Measurements from ENCODE around the gene FAM204A.

FAM204A gene

DNA sequence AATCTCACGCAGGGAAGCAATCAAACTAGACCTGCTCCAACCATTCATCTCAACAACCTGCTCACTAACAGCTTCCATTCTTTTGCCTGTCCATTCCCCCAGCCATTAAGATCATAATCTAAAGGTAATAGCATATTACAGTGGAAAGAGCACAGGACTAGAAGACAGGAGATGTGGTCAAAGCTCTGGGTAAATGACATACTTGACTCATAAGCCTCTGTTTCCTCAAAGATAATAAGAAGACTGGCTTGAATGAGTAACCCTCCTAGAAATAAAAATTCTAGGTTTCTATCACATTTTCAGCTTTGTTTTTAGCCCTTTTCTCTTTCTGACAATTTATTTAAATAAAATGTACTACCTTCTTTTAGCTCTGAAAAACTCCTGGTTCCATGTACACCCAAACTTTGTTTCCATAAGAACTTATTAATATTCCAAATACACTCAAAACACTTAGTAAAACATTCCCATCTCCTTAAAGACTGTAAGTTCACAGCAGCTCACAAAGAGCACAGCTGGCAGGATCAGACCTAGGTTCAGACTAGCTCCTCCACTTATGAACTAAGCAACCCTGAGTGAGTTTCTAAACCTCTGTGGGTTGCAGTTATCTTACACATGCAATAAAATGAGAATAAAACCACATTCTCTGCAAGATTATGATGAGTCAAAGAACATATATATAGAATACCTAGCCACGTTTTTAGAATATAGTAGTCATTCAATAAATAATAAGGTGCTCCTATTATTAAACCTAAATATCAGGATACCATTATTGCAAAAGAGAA is 11.6 kb downstream of the FAM204A start:
- DNase-seq (ENCODE audit: low read depth), result no peak

DNA sequence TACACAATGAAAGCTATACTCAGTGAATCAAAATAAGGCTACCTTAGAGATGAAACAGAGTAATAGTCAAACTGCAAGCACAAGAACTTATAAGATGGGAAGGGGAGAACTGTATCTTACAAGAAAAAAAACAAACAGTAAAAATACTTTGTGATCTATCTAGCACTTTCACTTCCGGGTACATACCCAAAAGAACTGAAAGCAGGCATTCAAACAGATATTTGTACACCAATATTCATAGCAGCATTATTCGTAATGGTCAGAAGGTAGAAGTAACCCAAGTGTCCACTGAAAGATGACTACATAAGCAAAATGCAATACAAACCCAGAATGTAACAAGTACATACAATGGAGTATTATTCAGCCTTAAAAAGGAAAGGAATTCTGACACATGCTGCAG is 18.0 kb downstream of the FAM204A start:
- no peak for DNase-seq (ENCODE audit: low read depth)

DNA sequence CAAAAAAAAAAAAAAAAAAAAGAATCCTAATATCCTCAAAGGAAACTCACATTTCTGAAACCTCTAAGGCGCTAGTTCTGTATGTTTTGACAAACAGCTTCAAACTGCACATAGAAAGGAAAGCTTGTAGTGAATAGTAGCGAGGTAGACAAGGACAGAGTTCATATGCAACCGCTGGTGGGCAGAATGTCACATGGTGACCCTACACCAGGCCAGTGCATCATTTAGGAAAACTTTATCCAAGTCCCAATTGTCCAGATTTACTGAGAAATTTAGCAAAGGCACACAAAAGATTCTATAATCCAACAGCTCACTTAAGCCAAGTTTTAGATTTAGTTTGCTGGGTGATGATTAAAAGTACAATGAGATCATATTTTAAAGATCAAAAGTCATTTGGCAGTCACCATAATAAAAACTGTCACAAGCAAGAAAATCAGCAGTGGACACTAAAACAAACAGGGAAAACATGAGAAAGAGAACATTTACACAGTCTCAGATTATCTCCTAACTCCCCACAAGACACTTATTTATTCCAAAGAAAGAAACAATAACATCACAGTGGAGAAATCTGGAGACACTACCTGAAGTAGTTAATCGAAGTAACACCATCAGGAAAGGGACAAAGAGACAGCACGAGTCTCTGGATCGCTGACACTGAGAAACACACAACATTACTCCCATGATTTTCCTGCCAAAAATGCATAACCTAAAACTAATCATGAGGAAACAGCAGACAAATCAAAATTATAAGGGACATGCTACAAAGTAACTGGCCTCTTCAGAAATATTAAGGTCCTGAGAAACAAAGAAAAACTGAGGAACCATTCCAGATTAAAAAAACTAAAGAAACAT is 20.2 kb downstream of the FAM204A start:
- no peak for DNase-seq (ENCODE audit: low read depth)

DNA sequence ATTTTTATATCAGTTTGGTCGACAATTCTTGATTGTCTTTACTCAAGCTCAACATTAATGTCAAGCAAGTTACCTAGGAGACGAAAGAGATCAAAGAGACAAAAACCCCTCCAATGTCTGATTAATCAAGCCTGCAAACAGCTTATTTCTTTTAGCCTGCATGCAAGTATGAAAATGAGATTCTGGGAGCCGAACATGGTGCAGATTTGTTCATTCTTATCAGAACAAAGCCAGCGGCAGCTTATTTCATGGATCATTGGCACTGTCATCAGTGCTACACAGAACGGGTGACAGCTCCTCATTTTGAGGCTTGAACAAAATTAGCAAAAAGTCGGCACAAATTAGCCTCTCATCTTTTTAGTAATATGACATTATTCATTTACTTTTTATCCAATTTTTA is 26.5 kb downstream of the FAM204A start:
- DNase-seq (ENCODE audit: low read depth), result no peak

DNA sequence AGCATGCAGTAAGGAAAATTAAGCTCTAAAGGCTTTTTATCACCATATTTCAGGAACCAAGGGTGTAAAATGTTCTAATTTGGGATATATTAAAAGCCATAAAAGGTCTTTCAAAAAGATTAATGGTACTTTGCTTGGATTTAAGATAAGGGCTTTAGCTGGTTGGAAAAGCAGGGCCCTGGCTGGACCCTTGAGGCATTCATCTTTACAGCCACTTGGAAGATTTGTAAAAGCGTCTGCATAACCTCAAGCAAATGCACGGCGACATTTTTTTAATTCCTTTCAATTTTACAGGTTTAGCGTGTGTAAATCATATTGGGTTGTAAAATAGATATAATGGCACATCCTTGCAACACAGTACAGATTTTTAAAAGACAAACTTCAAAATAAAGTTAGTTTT is 27.2 kb downstream of the FAM204A start:
- no peak for DNase-seq (ENCODE audit: low read depth)

DNA sequence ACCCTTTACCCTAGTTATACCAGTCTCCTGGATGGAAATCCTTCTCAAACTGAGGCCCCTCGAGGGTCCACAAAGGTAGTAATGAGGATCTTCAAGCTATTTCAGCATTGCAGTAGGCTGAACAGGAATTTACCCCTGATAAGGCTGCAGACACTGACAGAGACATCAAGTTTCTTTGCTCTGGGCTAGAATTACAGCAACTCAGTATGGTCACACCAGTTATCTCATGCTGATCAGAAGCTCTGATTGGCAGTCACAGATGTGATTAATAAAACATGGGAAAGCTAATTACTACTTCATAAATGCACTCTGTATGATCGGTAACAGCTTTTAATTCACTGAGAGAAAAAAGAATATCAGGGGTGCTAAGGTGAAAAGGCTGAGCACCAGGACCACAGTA is 30.6 kb downstream of the FAM204A start:
- DNase-seq (ENCODE audit: low read depth), result no peak

DNA sequence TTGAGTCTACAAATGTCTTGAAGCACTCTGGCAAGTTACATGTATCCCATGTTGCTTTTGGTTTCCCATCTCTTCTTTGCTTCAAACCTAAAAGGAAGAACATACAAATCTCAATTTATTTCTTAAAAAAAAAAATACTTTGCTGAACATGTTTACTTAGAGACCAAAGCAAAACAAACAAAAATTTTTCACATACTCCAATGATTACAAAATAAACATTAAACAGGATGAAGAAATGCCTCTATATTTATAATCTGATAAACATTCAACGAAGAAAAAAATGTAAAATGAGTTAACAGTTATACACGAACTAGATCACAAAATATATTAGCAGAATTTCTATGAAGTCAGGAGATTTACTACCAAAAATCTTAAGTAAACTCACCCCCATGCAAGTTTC is 31.3 kb downstream of the FAM204A start:
- DNase-seq (ENCODE audit: low read depth), result no peak

DNA sequence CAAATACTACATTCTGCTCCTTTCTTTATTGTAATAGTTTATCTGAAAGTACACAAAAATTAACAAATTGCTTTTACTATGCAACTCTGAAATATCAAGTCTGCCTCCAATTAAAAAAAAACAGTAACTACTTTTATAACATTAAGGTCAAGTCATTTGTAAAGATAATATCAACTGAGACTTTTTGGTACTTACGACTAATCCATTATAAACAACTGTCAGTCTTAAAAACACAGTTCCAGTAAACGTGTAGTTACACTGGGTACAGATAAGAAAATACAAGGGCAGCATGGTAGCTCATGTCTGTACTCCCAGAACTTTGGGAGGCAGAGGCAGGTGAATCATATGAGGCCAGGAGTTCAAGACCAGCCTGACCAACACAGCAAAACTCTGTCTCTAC is 32.2 kb downstream of the FAM204A start:
- DNase-seq (ENCODE audit: low read depth), result no peak

DNA sequence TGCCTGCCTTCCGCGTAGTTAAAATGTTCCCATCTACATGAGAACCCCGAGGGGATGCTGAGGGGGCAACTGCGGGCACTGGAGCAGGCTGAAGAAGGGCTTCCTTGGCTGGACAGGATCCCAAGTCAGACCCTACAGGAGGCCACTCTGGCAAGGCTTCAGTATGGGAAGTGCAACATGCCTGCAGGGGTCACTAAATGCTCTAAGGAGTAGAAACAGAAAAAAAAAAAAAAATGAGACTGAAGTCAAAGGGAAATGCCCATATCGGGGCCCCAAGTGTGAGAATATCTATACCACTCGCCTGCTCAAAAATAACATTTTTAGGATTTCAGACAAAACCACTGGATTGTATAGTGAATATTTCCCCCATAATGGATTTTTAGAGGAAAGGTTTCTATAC is 33.5 kb downstream of the FAM204A start:
- no peak for DNase-seq (ENCODE audit: low read depth)

DNA sequence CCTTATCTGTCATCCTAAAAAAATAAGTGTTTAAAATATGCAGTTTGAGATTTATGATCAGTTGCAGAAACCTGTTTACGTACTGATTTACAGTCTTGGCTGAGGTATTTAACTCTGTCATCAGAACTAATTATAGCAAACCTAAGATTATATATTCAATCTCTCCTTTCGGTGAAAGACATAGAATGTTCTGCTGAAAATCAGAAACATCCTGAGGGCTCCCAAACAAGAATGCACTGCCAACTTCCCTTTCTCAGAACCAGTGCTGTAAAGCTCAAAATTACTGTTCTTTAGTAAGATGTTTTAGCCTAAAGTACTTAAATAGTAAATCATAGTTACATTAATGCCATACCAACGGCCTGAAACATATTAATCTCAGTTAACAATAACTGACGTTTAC is 34.3 kb downstream of the FAM204A start:
- no peak for DNase-seq (ENCODE audit: low read depth)

DNA sequence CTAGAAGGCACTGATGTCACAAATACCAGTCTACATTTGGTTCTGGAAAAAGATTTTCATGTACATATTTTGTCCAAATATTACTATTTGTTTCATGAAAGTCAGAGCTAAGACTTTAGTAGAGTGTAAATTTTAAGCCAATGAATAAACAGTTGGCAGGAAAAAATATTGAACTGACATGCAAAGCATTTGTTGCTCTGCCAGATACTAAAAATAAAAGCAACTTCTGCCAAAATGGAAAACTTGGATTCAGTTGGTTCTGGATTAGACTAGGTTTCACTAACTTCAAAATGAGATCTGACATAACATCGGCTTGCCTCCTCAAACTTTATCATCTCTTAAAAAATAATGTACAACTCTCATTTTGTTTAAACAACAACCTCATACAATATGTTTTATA is 34.9 kb downstream of the FAM204A start:
- DNase-seq (ENCODE audit: low read depth), result no peak

DNA sequence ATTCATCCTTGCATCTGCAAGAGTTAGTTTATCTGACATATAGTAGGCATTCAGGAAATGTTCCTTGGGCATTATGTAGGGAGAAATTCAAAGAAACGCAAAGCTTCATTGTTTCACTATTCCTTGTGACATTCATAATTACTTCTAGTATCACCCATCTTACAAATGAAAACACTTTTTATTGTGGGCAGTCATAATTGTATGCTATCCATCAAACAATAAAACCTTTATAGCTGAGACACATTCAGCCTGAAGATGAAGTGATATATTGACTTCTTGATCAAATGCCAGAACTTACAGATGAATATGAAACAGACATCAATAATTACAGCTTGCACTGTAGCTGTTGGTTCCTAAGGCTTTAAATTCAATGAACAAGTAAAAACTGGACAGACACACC is 36.4 kb downstream of the FAM204A start:
- DNase-seq (ENCODE audit: low read depth), result no peak

DNA sequence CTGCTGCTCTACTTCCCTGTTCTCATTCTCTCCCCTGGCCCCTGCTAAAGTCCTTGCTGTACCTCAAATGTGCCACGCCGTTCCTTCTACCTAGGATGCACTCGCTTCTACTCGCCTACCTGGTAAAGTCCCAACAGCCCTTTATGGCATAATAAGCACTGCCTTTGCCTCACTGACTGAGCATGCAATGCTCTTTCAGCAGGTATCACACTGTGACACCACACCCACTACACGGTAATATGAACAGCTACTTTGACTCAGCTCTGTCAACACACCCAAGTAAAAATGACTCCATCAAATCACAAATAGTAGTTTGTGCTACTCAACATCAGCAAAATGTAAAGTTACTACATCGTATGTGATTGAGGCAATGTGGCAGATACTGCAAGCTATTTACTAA is 37.6 kb downstream of the FAM204A start:
- DNase-seq (ENCODE audit: low read depth), result no peak

DNA sequence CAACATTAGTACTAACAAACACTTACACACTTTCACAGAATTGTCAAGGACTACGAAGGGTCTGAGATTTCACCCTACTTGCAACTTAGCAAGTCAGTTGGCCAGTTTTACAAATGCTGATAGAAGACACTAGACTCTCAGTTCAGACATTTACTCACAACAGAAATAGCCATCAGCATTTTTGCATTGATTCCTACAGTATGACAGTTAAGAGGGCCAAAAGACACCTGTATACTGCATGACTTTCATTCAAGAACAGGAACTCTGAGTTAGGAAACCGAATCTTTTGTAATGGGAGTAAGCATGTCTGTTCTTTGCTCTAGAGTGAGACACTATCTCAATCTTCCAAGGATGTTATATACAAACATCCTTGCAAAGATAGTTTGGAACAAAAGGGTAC is 40.9 kb downstream of the FAM204A start:
- DNase-seq (ENCODE audit: low read depth), result no peak

DNA sequence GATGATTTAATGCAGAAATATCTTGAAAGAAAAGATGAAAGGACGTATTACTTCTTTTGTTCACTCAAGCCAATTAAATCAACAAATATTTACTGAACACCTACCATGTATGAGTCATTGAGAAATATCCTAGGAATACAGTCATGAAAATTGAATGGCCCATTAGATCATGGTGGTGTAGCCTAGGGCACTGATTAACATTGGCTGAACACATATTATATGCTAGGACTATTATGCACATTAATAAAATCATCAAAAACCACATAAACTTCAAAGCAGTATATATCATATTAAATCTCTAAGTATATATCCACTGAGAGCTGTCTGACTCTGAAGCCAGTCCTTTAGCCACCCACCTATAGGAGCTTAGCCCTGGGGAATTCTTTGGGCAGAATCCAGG is 41.8 kb downstream of the FAM204A start:
- DNase-seq (ENCODE audit: low read depth), result no peak

DNA sequence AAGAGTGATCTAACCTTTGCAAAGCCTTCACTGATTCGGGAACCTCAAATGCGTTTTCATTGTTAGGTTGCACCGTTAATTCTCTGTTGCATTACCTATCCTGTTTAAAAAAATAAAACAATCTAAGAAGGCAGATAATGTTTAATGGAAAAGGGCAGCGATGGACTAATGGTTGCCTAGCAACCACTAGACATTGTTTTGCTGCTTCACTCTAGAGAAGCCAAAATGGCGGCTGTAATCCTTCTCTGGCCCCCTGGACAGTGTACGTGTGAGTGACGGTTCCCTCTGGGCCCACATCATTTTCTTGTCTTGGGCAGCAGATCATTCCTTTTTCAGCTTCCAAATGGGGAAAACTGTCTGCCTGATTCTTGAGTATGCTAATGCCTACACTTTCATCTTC is 43.3 kb downstream of the FAM204A start:
- DNase-seq (ENCODE audit: low read depth), result no peak

DNA sequence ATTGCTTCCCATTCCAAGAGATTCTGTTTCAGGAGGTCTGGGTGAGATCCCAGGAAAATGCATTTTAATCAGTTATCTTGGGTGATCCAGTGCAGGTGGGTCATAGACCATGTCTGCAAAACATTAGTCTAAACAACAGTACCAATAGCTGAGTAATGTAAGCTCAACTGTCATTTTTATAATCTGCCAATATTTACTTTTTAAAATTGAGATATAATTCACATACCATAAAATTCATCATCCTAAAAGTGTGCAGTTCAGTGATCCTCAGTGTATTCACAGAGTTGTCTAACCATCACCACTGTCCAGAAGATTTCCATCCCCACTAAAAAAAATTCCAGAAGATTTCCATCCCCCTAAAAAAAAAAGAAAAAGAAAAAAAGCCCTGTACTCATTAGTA is 51.0 kb downstream of the FAM204A start:
- no peak for DNase-seq (ENCODE audit: low read depth)

DNA sequence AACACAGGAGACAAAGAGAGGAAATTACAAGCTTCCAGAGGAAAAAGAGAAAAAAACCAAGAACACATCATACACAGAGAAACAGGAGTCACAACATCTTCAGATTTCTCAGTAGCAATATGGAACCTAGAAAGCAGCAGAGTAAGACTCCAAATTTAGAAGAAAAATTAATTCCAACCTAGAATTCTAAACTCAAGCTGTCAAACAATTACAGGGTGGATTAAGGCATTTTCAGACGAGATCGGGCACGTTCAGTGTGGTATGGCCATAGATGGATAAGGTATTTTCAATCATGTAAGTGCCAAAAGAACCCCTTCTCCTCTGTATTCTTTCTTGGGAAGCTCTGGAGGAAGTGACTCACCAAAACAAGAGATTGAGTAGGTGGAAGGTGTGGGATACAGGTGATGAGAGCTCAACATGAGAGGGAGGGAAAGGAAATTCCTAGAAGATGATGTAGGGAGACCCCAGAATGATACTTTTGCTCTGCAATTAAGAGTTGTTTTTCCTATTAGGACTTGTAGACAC is 51.6 kb downstream of the FAM204A start:
- DNase-seq (ENCODE audit: low read depth), result no peak

DNA sequence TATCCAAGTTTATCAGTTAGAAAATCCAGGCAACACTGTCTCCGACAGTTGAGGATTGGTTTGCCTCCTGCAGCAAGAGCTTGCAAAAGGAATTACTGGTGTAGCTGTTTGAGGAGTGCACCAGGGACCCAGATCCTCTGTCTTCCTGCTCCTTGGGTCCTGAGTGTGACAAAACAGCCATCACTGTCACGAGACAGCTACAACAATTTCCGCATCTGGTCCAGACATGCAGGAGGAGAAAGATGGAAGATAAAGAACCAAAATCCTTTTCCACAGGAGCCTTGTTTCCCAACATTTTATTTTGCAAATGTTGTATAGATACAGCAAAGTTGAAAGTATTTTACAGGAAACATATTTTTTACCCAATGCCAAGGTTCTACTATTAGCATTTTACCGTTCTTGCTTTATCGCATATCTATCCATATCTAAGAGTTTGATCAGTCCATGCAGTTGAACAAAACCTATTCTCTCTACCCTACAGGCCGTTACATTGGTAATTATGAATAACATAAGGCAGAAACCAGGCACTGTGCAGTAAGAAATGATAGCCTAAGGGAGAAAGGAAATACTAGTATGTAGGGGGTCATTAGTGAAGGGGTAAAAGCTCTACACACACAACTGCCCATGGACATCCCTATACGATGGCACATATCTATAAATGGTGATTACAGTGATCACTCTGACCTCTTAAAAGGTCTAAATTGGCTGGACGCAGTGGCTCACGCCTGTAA is 54.9 kb downstream of the FAM204A start:
- DNase-seq (ENCODE audit: low read depth), result no peak

DNA sequence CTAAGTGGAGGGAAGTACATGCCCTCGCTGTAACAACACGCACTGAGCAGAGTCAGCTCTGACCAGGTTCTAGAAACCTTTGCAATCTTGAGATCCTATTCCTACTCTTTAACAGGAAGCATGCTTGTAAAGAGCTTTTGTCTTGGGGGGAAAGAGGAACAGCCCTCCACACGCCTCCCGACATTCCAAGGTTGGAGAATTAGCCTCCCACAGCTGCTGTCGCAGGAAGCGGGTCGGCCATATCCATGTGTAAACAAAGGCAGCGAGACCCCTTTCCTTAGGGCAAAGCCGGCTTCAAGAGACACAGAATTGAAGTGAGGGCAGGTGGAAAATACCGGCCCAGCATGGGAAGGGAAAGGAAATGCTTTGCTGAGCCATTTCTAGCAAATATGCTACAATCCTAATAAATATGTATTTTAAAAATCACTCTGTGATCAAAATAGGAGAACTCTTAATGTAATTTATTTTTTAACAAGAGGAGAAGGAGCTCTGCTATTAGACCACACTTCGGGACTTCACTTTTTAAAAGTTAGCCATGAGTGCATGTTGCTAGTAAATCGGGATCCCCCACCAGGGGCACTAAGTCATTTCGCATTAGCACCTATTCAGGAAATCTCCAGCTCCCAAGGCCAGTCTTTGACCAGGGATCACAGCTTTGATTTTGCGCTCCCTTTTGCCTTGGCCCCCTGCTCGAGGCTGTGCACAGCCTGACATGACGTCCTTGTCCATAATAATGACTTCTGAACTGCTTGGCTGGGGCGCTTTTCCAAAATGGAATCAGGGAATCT is 55.9 kb downstream of the FAM204A start:
- no peak for DNase-seq (ENCODE audit: low read depth)

DNA sequence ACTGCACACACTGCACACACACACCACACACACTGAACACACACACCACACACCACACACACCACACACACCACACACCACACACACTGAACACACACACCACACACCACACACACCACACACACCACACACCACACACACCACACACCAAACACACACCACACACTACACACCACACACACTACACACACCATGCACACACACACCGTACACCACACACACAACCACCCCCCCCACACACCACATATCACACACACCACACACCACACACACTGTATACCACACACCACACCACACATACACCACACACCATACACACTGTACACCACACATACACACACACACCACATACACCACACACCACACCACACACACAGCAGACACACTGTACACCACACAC is 59.5 kb downstream of the FAM204A start:
- no peak for DNase-seq (ENCODE audit: low read depth)

DNA sequence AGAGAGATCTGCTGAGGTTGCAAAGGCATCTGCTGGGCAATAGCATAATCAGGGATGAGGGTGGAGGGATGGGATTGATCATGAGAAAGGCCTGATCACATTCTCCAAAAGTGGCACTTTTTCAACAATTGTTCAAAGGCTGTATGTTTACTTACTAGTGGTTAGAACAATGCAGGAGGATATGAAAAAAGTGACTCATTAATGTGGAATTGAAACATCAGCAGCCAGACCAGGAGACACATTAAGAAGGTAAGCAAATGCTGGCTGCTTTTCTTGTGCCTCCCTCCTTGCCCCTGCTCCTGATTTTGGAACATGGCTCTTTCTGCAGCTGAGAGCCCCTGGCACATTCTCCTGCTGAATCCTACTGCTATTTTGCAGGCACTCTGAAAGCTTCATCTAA is 63.5 kb downstream of the FAM204A start:
- no peak for DNase-seq (ENCODE audit: low read depth)

Measured in stimulated activated CD8-positive, alpha-beta memory T cell treated with anti-CD3 and anti-CD28 coated beads, Interleukin-7, amount 100 ng/mL, for 24 hours (primary cell).